Hematopoietic multipotent progenitor cell (in vitro differentiated cells): ENCODE measurements around the gene AMZ1. TPM values are rescaled to one million over a fixed set of nuclear protein-coding genes. Genes with fewer than 3 reads are reported as not detected.
"Not testable (repeated sequence)": the region's sequence is repeated elsewhere in the genome, so short reads cannot be mapped to it uniquely, and the experiment has no call there.

Source experiments
- DNase-seq, 3 donors: peaks; one replicate each; pipeline ENCODE4 v3.0.0-alpha.2; 2011 to 2015; ENCODE audit warnings: low read depth in 2 of 3, low spot score in 2 of 3
- total RNA-seq: library from RNA; depleted of rRNA; stranded (reverse); fragments of >200 nt; gene quantifications from one replicate; pipeline ENCODE4 v1.2.3, GENCODE V29; 2012

Gene AMZ1
- total RNA-seq, 1 donor = 2.4 TPM

DNA sequence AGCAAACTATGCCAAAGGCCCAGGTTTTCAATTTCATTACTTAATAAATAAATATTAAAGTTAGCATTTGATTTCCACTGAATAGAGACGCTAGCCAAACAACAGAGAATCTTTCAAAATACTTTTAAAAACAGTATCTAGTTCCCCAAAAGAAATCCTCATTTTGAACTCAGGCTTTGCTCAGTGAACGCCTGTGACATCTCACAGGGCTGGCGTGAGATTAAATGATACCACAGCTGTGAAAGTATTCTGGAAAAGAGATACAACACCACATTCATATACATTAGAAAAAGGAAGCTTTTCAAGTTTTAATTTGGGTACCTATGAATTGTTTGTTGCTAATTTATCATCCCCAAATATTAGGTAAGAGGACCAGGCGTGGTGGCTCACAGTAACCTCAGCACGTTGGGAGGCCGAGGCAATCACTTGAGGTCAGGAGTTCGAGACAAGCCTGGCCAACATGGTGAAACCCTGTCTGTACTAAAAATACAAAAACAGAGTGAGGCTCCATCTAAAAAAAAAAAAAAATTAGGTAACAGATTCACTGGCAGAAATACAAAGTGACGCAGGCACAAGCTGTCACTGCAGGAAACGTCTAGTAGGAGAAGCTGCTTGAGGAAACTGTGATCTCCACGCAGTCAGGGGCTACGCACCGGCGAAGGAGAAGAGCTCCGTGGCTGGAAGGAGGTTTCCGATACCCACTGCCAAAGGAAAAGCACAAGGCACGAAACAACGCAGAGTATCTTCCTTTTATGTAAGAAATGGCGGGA is 50.0 kb downstream of the AMZ1 start:
- DNase-seq = peak in 2 of 3 donors; percentile 77 to 88

DNA sequence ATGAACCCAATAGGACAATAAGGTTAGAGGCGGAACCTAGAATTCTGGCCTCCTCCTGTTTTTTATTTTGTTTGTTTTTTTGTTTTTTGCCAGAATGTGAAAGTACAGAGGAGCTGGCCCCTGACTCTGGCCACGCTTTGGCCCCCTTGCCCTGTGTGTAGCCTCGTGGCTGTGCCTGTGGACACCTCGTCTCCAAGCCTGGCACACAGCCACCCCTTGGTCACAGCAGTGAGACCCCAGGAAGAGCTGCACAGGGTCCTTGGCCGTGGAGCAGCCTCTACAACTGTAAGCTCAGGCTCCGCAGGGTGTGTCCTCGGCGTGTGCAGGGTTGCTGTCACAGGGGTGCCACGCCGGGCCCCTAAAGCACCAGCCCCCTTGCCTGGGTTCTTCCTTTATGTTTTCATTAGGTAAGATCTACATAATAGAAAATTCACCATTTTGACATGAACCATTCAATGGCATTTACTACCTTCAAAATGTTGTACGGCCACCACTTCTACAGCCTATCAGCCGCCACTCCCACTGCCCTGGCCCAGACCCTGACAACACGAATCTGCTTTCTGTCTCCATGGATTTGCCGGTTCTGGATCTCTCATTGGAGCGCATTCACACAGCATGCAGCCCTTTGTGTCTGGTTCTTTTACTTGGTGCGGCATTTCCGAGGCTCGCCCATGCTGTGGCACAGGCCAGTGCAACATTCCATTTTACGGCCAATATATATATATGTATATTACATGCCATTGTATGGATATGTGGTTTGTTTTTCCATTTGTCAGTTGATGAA is 51.0 kb downstream of the AMZ1 start:
- DNase-seq = no peak

DNA sequence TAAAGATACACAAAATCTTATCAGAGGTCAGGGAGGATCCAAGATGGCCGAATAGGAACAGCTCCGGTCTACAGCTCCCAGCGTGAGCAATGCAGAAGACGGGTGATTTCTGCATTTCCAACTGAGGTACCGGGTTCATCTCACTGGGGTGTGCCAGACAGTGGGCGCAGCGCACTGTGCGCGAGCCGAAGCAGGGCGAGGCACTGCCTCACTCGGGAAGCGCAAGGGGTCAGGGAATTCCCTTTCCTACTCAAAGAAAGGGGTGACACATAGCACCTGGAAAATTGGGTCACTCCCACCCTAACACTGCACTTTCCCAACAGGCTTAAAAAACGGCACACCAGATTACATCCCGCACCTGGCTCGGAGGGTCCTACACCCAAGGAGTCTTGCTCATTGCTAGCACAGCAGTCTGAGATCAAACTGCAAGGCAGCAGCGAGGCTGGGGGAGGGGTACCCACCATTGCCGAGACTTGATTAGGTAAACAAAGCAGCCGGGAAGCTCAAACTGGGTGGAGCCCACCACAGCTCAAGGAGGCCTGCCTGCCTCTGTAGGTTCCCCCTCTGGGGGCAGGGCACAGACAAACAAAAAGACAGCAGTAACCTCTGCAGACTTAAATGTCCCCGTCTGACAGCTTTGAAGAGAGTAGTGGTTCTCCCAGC is 55.7 kb downstream of the AMZ1 start:
- not testable (repeated sequence) for DNase-seq

DNA sequence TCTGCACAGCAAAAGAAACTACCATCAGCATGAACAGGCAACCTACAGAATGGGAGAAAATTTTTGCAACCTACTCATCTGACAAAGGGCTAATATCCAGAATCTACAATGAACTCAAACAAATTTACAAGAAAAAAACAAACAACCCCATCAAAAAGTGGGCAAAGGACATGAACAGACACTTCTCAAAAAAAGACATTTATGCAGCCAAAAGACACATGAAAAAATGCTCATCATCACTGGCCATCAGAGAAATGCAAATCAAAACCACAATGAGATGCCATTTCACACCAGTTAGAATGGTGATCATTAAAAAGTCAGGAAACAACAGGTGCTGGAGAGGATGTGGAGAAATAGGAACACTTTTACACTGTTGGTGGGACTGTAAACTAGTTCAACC is 60.7 kb downstream of the AMZ1 start:
- not testable (repeated sequence) for DNase-seq

DNA sequence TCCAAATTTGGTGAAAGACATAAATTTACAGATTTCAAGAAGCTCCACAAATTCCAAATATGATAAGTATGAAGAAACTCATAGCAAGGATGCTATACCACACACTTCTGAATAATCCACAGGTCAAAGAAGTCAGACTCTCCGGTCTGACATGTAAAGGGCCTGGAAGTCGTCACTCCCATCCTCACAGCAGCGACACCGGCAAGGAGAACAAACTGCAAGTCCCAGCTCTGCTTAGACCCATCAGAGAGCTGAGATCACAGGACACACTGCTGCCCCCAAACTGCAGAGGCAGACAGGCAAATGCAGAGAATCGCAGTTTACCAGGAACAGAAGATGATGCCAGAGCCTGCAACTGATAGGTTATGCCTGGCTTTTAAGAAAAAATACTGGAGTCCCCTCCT is 62.0 kb downstream of the AMZ1 start:
- no peak for DNase-seq

DNA sequence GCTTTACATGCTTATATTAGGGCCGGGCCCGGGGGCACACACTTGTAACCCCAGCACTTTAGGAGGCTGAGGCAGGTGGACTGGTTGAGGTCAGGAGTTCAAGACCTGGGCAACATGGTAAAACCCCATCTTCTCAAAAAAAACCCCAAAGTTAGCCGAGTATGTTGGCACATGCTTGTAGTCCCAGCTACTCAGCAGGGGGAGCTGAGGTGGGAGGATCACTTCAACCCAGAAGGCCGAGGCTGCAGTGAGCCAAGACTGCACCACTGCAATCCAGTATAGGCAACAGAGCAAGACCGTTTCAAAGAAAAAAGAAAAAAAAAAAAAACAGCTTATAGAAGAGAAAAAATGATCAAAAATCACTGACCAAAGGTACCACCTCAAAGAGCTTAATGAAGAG is 63.1 kb downstream of the AMZ1 start:
- no peak for DNase-seq

DNA sequence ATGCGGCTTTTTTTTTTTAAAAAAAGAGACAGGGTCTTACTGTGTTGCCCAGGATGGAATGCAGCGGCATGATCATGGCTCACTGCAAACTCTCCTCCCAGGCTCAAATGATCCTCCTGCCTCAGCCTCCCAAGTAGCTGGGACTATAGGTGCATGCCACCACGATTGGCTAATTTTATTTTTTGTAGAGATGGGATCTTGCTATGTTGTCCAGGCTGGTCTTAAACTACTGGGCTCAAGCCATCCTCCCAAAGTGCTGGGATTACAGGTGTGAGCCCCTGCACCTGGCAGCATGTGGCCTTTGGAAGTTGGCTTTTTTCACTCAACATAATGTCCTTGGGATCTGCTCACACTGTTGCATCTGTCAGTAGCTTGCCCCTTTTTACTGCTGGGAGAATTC is 65.1 kb downstream of the AMZ1 start:
- DNase-seq = no peak

DNA sequence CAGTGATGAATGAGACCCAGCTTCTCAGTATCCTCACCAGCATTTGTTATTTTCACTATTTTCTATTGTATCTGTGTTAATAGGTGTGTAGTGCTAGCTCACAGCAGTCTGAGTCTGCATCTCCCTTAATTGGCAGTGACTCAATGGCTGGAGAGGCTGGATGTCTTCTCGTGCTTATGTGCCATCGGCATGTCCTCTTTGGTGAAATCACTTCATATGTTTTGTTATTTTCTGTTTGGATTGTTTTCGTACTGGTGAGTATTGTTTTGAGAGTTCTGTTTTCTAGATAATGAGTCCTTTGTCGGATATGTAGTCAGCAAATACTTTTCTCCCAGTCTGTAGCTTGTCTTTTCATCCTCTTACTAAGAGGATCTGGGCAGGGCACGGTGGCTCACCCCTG is 66.1 kb downstream of the AMZ1 start:
- no peak for DNase-seq

DNA sequence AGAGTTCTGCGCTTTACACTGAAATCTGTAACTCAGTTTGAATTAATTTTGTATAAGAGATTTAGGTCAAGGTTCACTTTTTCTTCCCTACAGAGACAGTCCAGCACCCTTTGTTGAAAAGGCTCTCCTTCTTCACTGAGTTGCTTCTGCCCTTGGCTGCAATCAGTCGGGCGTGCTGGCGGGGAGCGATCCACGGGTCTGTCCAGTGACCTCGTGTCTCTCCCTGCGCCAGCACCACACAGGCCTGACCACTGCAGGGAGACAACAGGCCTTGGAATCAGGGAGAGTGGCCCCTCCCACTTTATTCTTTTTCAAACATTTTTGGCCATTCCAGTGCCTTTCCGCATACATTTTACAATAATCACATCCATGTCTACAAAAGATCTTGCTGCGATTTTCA is 66.9 kb downstream of the AMZ1 start:
- no peak for DNase-seq

DNA sequence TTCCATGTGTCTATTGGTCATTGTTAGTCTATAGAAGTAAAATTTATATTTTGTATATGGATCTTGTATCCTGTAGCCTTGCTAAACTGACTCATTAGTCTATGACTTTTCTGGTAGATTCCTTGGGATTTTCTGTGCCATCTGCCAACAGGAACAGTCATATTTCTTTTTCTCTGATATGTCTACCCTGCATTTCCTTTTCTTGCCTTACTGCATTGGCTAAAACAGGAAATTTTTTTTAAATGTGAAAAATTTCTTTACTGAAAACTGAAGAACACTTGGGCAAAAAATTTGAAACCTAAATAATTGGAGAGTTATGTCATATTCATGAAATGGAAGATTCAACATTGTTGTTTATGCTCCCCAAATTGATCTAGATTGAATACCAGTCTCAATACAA is 67.5 kb downstream of the AMZ1 start:
- DNase-seq = no peak

DNA sequence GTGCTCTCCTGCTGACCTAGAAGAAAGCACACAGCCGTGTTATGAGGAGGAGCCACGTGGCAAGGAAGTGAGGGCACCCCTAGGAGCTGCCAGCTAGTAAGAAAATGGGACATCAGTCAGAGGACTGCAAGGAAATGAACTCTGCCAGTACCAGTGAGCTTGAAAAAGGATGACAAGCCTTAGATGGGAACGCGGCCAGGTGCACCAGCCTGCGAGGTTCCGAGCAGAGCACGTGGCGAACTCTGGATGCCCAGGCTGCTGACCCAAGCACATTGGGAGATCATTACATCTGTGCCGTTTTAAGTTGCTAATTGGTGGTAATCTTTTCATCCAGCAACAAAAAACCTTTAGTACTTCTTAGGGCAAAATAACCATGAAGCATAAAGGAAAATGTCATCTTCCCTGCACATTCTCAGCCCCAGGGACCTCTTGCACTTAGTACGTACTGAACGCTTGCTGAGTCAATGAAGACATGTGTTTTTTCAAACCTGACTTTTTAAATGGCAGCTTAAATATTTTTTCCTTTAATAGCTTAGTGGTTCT is 69.4 kb downstream of the AMZ1 start:
- DNase-seq = no peak

DNA sequence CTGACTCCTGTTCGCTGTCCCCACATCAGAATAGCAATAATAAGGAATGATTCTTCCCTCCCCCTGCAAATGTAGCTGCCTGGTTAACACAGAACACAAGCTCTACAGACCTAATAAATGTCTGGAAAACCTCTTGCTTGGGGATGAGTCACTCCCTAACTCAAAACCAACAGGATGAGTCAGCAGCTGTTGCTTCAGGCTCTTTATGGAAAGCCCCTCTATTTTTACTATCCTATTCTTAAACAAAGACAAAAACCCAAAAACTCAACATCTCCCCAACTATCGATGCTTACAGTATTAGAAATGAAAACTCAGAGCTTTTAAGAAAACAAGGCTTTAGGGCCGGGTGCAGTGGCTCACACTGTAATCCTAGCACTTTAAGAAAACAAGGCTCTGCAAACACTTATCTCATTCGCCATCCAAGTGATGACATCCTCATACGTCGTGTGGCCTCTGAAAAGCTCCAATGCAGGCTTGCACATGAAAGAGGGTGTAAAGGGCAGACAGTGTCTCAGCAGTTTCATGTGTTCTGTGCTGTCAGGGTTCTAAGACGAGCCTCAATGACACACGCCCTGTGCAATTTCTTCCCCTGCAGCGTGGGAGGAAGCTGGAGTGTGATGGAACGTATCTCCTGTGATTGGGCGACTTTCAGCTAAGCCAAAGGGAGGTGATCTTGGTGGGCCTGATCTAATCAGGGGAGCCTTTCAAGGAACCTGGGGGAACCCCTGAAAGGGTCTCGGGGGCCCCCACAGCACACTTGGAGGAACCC is 70.1 kb downstream of the AMZ1 start:
- DNase-seq = peak in 2 of 3 donors; percentile 86 to 89

DNA sequence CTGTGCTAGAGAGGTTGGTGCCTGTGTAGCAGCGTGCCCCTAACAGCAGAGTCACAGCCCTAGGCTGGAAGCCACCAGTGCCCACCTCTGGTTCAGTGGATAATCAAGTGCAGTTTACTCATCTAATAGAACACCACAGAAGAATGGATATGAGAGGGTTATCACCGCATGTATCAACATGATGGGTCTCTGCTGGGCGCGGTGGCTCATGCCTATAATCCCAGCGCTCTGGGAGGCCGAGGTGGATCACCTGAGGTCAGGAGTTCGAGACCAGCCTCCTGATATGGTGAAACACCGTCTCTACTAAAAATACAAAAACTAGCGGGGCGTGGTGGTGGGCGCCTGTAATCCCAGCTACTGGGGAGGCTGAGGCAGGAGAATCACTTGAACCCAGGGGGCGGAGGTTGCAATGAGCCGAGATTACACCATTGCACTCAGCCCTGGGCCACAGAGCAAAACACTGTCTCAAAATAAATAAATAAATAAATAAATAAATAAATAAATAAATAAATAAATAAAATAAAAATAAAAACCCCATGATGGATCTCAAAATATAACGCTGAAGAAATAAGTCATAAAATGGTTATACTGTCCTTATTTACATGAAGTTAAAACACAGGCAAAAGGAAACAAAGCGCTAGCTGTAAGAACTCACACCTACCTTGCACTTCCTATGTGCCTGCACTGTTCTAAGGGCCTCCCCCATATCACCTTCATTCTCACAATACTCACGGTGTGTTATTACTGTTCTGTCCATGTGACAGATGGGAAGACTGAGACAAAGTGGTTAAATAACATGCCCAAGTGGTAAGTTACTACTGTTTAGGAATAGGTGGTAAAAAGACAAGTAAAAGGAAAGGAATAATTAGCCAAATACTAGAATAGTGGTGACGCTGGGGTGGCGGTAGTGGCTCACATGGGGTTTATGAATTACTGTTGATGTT is 70.9 kb downstream of the AMZ1 start:
- no peak for DNase-seq

DNA sequence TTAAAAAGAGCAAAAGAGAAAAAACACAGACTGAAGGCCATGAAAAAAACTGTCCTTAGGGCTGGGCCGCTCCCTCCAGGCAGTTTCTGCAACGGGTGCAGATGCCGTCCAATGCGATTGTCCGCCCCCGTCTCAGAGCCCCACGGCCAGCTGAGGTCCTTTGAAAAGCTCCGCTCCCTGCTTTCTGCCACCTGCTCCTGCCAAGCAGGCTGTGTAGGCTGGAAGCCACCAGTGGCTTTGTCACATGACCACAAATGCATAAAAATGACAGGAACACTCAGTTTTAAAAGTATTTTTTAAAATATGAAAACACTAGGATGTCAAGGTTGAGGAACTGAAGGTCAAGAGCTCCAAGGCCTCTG is 71.7 kb downstream of the AMZ1 start:
- DNase-seq = no peak

DNA sequence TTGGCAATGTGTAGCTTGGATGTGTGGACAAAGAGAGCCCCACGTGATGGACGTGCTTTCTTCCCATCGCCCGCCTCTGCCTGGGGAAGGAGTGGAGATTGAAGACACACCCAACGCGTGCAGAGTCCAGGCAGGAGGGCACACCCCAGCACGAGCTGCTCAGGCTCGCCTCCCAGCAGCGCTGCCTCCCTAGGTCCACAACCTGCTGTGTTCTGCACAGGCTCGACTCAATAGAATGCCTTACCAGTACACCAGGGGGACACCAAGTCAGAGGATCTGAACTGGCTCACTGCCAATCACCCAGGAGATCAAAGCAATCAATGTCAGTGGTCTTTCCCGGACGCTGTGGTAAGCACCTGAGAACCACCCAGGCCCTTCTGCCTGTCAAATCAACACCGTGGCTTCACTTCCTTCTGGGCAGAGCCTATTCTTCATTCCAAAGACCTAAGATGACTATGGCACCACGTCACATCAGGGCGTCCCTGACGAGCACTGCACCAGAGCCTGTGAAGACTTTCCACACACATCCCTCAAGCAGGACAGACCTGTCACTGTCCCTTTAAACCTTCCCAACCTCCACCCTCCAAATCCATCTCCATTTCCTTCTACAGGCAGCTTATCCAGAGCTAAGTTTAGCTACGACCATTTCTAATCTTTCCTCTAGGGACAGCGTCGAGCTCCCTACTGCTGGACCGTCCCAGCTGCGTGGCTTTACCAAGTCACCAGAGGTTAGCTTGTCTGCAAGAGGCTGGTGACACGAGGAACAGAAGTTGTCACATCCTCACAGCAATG is 72.3 kb downstream of the AMZ1 start:
- DNase-seq = peak in 2 of 3 donors; percentile 66 to 70

DNA sequence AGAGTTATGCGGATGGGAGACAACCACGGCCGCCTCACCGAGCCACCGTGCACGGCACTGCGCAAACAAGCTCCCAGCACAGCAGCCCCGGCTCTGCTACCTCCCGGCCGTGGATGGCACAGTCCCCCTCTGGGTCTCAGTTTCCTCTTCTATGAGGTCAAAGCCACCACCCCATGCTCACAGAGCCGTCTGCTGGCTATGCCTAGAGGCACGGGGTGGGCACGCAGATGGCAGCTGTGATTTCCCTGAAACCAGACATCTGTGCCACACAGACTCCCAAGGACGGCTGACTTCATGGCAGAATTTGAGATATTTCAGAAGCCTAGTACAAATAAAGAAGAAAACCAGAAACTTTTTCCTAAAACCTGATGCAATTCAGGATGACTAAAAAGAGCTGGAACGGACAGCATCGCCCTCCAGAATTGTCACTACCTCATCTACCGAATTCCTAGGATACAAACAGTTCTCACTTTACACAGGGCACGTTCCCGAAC is 73.2 kb downstream of the AMZ1 start:
- no peak for DNase-seq

DNA sequence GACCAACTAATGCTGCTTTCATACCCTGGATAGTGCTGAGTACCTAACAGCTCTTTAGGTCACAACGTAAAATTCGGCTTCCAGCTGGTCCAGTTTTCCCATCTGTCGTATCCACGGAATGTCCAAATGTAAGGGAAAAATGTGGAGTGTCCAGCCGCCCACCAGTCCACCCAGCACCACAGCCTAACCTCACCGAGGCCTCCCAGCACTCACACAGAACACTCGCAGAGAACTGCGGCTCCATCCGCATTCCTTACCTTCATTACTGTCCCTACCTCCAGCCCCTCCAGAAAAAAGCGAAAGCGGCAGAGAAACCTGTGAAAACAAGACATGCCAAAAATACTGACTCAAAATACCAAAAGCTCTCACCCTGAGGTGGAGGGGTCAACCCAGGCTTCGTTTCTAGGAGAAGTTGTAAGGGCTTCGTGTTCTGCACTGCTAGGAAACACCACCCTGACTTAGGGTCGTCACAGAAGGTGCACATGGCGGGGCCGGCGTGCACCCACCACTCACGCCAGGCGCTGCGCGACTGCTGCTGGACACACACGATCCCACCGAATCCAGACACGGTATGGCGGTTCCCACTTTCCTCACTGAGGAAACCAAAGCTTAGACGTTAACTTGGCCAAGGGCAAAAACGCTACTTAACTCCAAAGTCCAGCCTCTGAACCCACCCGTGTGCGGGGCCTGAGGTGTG is 73.9 kb downstream of the AMZ1 start:
- DNase-seq = no peak

DNA sequence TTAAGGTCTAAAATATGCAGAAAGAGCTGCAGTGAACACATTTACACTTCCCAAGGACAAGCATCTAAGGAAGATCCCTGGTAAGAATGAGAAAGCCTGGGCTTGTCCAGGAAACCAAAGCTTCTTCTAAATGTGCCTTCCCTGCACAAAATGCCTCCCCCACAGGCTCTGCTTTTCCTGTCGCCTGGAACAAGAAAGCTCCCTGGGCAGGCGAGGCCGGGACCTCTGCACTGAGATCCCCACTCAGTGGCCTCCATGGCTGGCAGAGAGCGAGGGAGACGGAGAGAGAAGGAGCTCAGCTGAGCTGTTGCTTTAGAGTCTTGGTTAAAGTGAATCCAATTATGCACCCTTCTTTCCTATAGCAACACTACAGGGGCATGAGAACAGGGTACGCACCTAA is 75.6 kb downstream of the AMZ1 start:
- no peak for DNase-seq
